Middle frontal gyrus (tissue), 1 donor: ENCODE measurements around the gene SRXN1.

ENCODE experiments used
- DNase-seq: peaks from one replicate; pipeline ENCODE4 v3.0.0-alpha.2; 2015; ENCODE audit warnings: low spot score; ENCODE audit errors: extremely low spot score

SRXN1 gene

DNA sequence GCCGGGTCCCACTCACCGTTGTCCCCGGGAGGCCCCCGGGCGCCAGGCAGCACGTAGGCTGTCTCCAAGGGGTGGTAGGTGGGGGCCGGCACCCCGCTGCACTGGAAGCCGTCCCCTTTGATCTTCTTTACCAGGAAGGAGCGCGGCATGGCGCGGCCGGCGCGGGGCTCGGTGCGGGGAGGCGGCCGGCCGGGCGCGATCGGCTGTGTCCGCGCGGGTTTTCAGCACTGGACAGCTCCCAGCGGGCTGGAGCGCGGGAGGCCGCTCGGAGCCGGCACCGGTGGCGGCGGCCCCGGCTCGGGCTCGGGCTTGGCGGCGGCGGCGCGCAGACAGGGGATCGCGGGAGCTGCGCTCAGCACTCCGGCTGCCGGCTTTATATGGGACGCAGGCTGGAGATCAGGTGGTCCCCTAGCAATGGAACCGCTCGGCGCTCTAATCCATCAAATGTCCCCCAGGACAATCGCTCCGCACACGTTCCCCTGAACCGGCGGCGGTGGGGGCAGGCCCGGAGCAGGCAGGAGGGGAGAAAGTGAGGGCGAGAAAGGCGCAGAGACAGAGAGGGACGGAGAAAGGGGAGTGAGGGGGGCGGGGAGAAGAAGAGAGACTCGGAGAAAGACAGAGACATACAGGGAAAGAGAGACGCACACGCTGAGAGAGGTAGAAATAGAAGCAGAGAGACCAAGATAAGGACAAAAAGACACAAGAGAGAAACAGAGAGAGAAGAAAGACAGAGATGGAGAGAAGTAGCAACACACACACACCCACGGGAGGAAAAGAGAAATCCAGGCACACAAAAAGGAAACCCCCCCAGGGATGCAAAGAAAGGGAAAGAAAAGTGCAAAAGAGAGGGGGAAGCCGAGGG is 22.7 kb upstream of the SRXN1 start, which contains the start of gene SCRT2:
Gene SCRT2, minus strand, starts transcription at position 350 of the 862 bp plus-strand sequence. Its CDS starts 201 bp downstream, at position 149.
- DNase-seq: no peak

DNA sequence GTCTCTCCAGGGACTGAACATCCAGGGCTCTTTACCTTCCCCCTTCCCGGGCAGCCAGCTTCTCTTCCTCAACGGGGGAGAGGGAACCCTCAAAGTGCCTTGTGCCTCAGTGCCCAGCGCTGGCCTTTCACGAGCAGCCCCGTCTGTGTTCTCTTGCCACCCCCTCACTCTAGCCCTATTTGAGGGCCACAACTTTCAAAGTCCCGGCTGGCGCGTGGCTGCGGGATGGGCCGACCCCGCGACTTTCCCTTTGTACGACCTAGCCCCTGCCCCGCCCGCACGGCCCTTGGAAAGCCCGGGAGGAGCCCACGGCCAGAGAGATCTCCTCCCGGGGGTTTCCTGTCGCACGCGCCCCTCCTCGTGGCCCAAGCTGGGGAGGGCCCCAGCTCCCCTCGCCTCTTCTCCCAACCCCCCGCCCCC is 22.0 kb upstream of the SRXN1 start:
- DNase-seq: no peak

DNA sequence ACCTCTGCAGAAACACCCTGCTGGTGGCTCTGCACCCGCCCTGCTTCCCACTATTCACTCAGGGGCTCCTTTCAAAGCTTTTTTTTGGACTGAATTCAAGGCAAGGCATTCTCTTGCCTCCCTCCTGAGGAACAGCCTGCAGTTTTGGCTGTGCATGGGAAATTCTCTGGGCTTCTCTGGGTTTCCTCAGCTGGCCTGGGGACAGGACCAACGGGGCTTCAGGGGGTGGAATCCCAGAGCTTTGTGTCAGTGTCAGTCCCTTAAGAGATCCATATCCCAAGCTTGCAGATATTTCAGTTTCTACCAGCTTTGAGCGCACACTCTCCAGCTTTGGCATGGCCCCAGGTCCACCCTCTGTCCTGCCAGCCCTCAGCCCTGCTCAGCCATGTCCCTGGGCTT is 20.6 kb upstream of the SRXN1 start:
- no peak for DNase-seq

DNA sequence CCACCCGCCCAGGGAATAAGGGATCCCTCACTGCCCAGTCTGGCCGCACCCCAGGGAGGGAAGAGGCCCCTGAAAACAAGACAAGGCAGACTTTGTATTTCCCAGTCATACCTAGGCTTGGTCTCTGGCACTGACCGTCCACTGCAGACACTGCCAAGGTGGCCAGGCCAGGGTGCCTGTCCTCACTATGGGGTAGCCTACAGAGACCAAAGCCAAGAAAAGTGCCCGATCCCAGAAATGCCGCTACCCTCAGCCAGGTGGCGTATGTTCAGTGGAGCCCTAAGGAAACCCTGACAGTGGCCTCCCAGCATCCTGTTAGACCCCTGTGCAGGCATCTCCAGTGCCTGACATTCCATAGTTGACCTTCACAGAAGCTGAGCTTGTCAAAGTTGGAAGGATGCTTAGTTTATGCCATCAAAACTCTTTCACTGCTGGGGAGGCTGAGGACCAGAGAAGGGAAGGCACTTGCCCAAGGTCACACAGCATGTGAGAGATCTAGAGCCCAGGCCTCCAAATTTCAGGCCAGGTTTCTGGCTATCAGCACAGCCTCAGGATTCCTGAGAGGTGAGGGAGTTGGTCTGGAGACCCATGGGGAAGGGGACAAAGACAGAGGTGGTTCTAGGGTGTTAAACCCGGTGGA is 20.1 kb upstream of the SRXN1 start:
- DNase-seq: no peak

DNA sequence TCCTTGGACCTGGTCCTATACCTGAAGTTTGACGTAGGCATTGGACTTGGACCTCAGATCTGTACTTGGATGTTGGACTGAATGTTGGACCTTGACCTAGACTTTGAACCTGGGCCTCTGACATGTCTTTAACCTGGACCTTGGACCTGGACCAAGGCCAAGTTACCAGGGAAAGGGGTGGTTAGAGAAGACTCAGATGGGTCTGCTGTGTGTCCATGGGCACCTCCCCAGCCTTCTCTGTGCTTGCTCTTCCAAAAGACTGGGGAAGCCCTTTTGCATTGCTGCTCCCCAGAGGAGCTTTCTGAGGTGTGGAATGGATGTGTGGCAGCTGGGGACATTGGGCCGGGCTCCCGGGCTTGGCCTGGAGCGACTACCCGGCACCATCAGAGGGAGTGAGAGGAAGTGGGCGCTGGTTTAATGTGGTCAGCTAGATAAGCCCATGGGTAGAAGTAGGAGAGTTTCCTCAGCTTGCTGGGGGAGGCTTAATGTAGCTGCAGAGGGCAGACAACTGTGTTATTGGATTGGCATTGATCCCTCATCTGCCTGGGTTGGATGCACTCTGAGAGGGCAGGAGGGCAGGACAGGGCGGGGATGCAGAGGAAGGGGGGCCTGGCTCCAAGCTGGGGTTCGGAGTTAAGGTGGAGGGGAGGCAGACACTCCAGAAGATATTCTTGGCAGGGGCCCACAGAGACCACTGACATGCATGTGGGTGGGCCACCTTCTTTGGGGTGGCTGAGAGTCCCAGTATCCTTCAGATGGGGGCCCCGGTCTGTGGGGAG is 18.4 kb upstream of the SRXN1 start:
- DNase-seq: no peak

DNA sequence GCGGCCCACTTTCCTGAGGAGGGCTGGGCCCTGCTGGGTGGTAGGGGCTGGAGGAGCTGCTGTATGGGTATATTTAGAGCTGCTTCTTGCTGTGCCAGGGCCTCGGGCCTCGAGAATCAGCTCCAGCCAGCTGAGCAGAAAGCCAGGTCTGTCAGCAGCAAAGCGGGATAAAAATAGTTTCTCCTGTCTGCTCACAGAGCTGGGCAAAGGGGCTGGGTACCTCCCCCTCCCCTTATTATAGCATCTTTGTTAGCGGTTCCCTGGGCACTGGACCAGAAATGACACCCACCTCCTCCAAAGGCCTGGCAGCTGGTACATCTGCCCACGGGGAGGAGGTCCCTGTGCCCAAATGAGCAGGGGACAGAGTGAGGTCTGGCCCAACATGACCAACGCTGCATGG is 16.6 kb upstream of the SRXN1 start:
- no peak for DNase-seq

DNA sequence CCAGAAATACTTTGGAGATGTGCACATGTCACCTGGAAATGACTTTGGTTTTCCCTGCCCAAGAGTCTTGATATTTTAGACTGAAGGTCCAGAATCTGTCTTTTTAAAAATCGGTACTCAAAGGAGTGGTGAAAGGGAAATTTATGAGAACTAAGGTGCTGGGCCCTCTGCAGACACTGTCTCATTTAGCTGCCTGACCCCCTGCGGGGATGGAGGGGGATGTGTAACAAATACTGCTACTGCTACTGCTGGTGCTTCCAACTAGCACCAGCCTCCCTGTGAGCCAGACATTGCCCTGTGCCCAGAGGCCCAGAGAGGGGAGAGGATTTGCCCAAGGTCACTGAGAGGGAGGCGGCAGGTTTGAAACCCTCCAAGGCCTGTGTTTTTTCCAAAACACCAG is 15.6 kb upstream of the SRXN1 start:
- no peak for DNase-seq

DNA sequence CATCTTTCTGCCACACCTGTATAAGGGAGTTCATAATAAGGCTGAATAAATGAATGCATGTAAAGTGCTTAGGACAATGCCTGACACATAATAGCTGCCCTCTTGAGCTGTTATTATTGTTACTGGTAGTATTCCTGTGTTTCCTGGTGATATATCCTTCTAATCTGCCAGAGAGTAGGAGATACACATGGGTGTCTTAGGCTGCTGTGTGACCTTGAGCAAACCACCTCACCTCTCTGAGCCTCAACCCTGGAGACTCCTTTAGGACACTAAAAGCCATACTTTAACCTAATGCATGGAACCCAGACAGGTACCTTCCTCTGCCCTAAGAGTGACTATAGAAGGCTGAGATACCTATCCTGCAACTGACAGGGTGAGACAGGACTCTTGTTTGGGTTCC is 15.1 kb upstream of the SRXN1 start:
- no peak for DNase-seq

DNA sequence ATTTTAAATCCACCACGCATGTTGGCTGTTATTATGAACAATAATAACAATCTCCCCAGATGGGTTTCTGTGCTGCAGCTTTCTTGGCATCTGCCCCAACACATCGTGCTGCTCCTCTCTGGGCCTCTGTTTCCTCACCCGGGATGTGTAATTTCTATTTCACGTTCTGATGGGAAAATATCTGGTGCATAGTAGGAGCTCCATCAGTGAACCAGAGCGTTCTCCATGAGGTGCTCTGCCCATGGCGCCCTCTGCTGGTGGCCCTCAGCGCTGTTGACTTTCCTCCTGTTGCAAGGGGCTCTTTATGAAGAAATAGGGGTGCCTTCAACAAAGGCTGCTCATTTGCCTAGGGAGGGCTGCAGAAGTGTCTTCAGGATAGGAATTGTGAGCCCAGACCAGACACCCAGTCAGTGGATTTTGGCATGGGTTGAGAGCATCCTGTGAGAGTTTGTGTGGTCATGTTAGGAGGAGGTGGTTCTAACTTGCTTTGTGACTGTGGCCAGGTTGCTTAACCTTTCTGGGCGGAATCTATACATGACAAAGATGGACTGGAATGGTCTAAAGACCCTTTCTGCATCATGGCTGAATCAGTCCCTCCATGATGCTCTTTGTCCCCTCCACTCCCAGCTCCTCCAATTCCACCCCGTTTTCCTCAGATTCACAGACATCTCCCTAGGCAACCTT is 14.5 kb upstream of the SRXN1 start:
- DNase-seq: no peak

DNA sequence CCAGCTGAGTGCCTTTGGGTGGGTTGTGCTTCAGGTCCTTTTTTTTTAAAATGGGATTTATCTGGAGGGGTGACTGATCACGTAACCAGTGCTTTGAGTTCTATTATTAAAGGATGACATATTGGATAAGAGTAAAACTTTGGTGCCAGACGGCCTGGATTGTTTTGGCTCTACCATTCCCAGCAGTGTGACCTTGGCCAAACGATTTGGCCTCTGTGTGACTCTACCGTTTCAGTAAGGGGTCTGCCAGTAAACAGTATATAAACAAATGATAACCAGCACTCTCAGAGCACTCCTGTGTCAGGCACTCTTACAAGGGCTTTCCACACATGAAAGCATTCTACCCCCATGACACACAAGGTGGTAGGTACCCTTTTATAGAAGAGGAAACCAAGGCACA is 13.9 kb upstream of the SRXN1 start:
- DNase-seq: no peak

DNA sequence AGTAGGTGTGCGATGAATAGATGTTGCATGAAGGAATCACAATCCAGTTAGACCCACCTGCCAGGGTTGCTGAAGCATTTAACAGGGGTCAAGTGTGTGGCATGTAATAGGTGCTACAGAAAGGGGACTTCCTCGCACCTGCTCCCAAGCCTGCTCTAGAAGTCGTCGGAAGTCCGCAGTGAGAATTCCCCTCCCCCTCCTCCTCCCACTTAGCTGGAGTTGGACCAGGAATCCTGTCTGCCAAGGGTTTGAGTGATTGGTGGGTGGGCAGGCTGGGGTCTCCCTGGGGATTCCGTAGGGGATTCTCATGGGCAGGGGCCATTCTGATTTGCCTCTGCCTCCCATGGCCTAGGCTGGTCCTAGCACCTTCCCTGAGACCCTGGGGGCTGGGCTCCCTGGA is 12.3 kb upstream of the SRXN1 start:
- DNase-seq: no peak

DNA sequence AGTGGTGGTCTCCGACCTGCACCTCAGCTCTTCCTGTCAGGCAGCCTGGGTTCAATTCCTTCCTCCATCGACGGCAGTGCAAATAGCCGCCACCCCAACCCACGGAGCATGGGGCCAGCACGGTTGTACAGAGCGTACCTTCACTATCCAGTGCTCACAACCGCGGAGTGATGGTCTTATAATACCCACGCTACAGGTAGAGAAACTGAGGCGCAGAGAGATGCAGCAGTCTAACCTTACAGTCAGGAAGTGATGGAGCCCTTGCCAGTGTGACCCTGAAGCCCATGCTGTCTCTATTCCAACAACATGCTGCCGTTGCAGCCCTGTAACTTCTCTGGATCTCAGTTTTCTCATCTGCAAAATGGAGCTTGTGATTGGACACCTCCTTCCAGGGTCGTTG is 11.6 kb upstream of the SRXN1 start:
- no peak for DNase-seq

DNA sequence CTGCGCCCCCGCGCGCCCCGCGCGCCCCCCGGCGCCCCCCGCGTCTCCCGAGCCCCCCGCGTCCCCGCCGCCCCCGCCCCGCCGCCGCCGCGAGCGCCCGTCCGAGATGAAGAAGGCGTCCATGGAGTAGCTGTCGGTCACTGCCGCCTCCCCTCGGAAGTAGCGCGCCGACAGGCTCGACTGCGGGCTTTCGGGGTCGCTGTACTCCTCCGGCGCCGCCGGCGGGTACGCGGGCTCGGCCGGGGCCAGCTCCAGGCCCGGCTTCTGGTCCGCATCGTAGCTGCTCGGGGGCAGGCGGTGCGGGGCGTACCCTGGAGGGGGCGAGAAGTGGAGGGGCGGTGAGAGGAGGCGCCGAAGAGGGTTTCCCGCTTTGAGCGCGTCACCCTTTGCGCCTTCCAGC is 11.2 kb upstream of the SRXN1 start:
- DNase-seq: no peak

DNA sequence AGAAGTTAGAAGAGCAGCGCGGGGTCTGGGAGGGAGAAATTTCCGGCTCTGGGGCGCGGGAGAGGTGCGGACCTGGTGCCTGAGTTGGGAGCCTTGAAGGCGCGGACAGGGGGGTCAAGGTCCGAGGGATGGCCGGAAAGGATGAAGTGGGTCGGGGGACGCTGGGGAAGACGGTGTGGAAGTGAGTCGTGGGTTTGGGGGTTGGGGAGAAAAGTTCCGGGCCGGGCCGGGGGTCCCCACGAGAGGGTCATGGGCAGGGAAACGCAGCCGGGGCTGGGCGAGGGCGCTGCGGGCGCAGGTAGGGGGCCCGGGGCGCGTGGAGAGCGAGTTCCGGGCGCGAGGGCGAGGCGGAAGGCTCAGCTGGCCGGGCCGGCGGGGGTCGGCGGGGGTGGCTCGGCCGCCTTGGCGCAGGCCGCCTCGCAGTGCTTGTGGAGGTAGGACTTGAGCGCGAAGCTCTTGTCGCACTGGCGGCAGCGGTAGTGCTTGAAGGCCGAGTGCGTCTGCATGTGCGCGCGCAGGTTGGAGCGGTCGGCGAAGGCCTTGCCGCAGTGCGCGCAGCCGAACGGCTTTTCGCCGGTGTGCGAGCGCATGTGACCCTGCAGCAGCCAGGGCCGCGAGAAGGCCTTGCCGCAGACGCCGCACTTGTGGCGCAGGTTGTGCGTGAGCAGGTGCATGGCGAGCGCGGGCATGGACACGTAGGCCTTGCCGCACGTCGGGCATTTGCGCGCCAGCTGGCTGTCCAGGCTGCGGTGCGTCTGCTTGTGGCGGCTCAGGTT is 10.5 kb upstream of the SRXN1 start:
- no peak for DNase-seq

DNA sequence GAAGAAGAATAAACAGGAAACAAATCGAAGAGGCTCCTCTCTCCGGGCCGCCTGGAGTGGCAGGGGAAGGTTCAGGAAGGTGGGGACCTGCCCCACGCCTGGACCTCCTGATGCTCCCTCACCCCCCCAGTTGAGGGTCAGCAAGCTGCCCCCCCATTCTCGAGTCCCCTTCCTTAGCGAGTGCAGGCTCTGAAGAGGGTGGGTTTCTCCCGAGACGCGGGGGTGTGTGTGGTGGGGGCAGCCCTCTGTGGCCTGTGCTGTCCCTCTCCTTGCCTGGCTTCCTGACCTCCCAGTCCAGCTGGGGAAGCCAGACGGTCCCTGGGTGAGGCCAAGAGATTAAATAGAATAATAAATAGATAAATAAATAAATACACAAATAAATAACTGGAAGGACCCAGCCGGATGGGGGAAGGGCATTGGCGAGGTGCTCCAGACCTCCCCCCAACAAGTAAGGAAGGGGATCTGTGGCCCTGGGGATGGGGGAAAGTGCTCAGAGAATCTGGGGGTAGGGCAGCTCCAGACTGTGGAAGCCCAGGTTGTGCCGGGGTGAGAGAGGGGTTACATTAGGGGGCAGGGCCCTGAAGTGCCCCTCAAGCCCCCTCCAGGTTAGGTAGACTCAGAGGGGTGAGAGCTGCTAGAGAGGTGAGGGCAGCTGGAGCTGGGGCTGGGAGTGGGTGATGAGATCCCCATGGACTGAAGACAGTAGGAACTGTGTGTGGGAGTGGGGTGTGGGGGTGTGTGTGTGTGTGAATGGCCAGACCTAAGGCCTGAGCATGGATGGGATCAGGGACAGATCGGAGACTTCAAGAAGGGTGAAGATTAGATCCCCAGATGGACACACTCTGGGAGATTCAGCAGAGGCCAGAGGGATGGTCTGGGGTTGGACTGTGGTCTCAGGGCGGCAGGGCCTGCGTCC is 9.5 kb upstream of the SRXN1 start:
- DNase-seq: no peak

DNA sequence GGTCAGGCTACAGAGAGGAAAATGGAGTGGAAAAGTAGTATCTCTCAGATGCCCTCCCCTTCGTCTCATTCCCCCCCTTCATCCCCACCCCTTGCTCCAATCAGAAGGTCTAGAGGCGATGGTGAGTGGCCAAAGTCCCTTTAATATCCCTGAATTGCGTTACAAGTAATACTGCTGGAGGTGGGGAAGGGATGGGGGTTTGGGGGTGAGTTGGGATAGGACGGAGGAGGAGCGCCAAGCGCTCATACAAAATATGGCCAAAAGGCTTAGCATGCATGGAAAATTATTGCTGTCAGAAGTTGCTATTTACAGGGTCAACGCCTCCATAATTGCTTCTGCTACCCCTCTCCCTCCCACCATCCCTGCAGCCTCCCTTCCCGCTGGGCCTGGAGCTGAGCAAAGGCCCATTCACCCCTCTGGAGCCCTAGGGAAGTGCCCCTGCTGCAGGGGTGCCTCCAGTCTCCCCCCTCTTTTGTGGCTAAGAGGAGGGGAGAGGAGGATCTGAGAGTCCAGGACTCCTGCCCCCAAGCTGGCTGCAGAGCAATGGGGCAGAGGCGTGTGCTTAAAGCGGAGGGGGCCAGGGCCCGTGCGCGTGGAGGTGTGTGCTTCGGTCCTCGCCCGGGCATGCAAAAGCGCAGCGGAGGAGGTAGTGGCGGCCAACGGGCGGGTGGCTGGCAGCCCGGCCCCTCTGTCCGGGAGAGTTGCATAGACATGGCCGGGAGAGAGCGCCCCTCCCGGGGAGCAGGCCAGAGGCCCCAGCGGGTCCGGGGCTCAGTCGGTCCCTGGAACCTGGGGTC is 8.7 kb upstream of the SRXN1 start:
- DNase-seq: no peak

DNA sequence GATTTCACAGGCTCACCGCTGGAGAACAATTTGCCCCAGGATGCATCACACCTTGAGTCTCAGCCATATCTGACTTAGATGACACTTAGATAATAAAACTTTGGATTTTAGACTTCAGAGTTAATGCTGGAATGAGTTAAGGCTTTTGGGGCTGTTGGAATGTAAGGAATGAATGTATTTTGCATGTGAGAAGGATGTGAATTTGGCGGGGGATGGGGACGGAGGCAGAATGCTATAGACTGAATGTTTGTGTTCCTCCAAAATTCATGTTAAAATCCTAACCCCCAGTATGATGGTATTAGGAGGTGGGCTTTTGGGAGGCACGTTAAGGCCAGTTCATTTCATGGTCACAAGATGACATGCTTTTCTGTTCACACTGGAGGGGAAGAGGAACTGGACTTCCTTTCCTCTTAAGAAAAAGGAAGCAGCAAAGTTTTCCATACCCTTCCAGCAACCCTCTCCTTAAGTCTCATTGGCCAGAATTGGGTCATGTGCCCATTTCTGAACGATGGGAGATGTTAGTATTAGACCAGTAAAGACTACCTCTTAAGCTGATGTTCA is 5.8 kb upstream of the SRXN1 start:
- no peak for DNase-seq

DNA sequence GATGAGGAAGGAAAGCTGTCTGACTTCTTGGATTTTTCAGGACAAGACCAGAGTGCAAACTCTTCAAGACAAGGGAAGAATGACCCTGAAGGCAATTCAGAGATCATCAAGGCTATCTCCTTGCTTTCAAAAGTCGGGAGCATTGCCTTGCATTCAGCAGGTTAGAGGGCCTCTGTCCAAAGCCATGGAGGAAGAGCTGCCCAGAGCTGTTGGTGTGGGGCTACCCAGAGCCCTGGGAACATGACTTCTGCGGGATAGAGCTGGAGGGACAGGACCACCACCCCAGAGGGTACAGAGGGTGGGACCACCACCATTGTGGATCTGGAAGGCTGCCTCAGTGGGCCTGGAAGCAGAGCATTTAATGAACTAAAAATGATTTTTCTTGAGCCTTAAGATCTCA is 5.2 kb upstream of the SRXN1 start:
- no peak for DNase-seq
